Measurements from ENCODE around the gene RBBP5. TPM values are rescaled to one million over a fixed set of nuclear protein-coding genes. Genes with fewer than 3 reads are reported as not detected.

RBBP5 gene
- total RNA-seq, 1 donor from 2014 or later, result 11.4 TPM

DNA sequence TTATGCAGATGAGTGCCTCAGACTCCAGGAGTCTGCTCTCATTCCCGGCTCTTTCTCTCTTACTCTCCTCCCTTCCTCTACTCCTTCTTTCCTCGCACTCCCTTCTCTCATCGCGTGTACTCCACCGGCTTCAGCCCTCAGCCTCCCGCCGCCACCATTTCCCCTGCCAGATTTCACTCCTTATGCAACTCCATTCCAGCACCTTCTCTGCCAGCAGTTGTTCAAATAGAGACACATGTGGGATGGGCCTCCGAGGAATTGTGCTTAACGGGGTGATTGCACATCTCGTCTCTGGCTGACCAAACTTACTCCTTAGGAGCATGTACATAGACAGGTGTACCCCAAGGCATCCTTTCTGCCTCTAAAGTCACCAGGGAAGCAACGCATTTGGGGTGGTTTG, 76.6 kb downstream of the RBBP5 start:
- H3K4me3 Mint-ChIP-seq (ENCODE audit: unreplicated experiment), result peak overlapping the region; percentile 35
- peaks cover 13% of the 10 kb centered on the region for H3K4me1 Mint-ChIP-seq (ENCODE audit: unreplicated experiment)
- H3K9me3 Mint-ChIP-seq (ENCODE audit: unreplicated experiment), result peaks cover 5% of the 10 kb centered on the region
- peaks cover 13% of the 10 kb centered on the region for H3K27me3 Mint-ChIP-seq (ENCODE audit: unreplicated experiment)
- peak overlapping the region; percentile 57 for H3K27ac Mint-ChIP-seq (ENCODE audit: unreplicated experiment)
- TF ChIP-seq, protein P1, sequence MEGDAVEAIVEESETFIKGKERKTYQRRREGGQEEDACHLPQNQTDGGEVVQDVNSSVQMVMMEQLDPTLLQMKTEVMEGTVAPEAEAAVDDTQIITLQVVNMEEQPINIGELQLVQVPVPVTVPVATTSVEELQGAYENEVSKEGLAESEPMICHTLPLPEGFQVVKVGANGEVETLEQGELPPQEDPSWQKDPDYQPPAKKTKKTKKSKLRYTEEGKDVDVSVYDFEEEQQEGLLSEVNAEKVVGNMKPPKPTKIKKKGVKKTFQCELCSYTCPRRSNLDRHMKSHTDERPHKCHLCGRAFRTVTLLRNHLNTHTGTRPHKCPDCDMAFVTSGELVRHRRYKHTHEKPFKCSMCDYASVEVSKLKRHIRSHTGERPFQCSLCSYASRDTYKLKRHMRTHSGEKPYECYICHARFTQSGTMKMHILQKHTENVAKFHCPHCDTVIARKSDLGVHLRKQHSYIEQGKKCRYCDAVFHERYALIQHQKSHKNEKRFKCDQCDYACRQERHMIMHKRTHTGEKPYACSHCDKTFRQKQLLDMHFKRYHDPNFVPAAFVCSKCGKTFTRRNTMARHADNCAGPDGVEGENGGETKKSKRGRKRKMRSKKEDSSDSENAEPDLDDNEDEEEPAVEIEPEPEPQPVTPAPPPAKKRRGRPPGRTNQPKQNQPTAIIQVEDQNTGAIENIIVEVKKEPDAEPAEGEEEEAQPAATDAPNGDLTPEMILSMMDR (IDR thresholded peaks at IDR 0.05; ENCODE audit: unreplicated experiment), result no peak
- H3K36me3 Mint-ChIP-seq (ENCODE audit: low read depth, unreplicated experiment), result peaks cover 5% of the 10 kb centered on the region
- DNase-seq (ENCODE audit: low spot score), result no peak

DNA sequence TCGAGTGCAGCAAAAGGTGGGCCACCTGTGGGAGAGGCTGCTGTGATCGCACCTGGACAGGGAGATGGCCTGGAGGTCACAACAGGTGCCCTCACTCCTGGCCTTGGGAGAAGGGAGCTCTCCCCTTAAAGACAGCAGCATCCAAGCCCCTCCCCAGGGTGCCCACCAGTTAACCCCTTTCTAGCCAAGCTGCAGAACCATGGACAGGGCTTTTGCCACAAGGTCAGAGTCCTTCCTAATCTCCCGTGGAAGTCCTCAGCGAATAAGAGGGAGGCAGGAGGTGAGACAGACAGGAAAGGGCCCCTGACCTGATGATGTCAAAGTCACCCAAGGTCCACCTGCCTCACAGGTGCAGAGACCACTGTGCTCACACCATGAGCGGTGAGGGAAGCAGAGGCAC, 77.0 kb downstream of the RBBP5 start:
- peaks cover 10% of the 10 kb centered on the region for H3K27me3 Mint-ChIP-seq (ENCODE audit: unreplicated experiment)
- no peak for DNase-seq (ENCODE audit: low spot score)
- H3K27ac Mint-ChIP-seq (ENCODE audit: unreplicated experiment), result no peak overlapping the region

DNA sequence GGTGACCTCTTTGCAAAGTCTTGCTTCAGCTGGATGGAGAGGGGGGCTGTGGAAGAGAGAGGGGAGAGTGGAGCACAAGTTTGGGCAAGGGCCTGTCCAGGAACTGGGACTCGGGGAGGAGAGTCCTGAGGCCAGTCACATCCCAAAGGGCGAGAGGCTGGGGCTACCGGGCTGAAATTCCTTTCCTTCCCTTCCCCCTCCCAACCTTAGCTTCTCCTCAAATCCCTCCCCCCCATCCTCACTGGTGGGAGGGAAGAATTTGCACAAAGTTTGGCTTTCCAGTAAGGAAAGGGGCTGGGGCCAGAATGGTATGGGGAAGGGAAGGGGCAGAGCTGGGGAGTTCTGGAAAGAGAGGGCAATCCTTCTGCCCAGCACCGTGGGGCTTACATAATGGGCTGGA, 77.9 kb downstream of the RBBP5 start:
- Mint-ChIP-seq H3K4me3 (ENCODE audit: unreplicated experiment) (no peak overlapping the region), H3K36me3 (ENCODE audit: low read depth, unreplicated experiment) (peaks cover 5% of the 10 kb centered on the region), H3K27ac (ENCODE audit: unreplicated experiment) (no peak overlapping the region), H3K27me3 (ENCODE audit: unreplicated experiment) (peaks cover 10% of the 10 kb centered on the region), H3K4me1 (ENCODE audit: unreplicated experiment) (peaks cover 13% of the 10 kb centered on the region), H3K9me3 (ENCODE audit: unreplicated experiment) (peaks cover 5% of the 10 kb centered on the region)
- TF ChIP-seq, protein P1 (IDR thresholded peaks at IDR 0.05; ENCODE audit: unreplicated experiment), result no peak
- no peak for DNase-seq (ENCODE audit: low spot score)

More for the DNA sequence above, 77.0 kb downstream of the RBBP5 start:
- peaks cover 5% of the 10 kb centered on the region for H3K9me3 Mint-ChIP-seq (ENCODE audit: unreplicated experiment)
- TF ChIP-seq, protein P1 (IDR thresholded peaks at IDR 0.05; ENCODE audit: unreplicated experiment), result no peak
- H3K4me3 Mint-ChIP-seq (ENCODE audit: unreplicated experiment), result no peak overlapping the region
- peaks cover 13% of the 10 kb centered on the region for H3K4me1 Mint-ChIP-seq (ENCODE audit: unreplicated experiment)
- peaks cover 5% of the 10 kb centered on the region for H3K36me3 Mint-ChIP-seq (ENCODE audit: low read depth, unreplicated experiment)

DNA sequence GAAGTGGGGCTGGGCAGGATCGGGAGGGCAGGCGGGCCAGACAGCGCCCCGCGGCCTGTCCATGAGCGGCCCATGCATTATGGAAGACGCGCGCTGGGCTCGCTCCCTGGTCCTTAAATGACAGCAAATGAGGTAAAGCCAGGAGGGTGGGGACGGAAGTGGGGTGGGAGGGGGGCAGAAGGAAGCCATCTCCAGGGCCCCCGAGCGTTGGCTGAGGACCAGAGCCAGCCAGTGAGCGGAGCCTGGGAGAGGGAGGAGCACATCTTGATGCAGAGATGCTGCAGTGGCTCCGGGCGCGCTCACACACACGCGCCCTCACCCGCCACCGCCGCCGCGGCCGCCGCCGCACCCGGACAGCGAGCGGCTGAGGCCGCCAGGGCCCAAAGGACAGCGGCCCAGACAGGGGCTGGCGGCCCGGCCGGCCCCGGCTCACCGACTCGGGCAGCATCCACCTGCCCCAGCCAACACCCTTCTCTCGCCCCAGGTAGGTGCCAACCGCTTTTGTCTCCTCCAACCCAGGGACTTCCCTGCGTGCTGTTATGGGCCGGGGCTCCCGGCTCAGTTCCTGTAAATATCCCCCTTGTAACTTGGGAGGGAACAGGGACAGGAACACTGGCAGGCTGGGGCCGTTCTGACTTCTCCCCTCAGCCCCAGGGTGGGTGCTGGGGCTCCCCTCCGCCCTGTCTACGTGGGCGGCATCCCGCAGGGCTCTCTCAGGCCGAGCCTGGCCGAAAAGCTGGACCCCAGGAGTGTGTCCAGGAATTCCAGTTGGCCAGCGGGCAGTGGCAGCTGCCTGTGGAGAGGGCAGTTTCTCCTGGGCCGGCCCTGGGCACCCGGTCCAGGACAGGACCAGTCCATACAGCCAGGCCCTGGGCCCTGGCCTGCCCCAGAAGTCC, 78.6 kb downstream of the RBBP5 start, which contains the start of gene CNTN2:
Gene CNTN2 (plus strand): TSS at position 302 of the 896 bp plus-strand sequence. CDS start 9,974 bp downstream, outside the sequence.
- Mint-ChIP-seq H3K4me1 (ENCODE audit: unreplicated experiment) (peaks cover 13% of the 10 kb centered on the region), H3K27ac (ENCODE audit: unreplicated experiment) (no peak within 1 kb of the TSS), H3K9me3 (ENCODE audit: unreplicated experiment) (peaks cover 5% of the 10 kb centered on the region), H3K36me3 (ENCODE audit: low read depth, unreplicated experiment) (peaks cover 5% of the 10 kb centered on the region), H3K27me3 (ENCODE audit: unreplicated experiment) (peaks cover 10% of the 10 kb centered on the region), H3K4me3 (ENCODE audit: unreplicated experiment) (no peak within 1 kb of the TSS)
- TF ChIP-seq, protein P1 (IDR thresholded peaks at IDR 0.05; ENCODE audit: unreplicated experiment), result no peak
- DNase-seq (ENCODE audit: low spot score), result peak; percentile 44

Measured in endothelial cell (in vitro differentiated cells).